ENCODE results near the gene HSD11B2.

DNA sequence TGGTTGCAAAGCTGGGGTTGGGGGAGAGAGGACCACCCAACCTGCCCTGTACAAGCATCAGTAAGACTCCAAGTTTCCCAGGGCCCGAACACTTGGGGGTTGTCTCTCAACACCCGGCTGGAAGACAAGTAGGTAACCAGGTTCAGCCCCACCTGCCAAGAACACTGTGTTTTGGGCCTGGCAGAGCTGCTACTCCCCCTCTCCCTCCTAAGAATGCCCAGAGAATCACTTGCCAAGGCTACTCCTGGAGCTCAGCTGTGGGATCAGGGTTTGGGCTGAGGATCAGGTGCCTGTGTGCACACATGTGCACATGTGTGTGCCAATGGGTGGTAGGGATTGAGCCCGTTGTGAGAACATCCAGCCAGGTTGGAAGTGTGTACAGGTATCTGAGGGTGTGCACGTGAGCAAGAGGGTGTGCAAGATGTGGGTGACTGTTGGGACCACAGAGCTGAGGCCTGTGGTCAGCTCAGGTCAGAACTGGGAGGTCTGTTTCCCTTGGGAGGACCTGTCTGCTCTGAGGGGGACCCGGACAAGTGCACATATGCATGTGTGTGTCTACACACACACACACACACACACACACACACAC, 2.3 kb downstream of the HSD11B2 start:
- TF ChIP-seq POLR2A (IDR thresholded peaks at IDR 0.05) (no peak), CTCF (IDR thresholded peaks at IDR 0.05) (no peak)
